Stomach smooth muscle (tissue), 2 donors: ENCODE measurements around the gene PSENEN.
"Not testable (repeated sequence)": the region's sequence is repeated elsewhere in the genome, so short reads cannot be mapped to it uniquely, and the experiment has no call there.

Experiments used
- H3K27ac ChIP-seq: one replicate; pipeline ENCODE4 v1.7.0; 2013; ENCODE audit warnings: mild to moderate bottlenecking, low read length, inconsistent platforms
- H3K27me3 ChIP-seq, 2 donors: one replicate each; pipeline ENCODE4 v1.7.0; 2013; ENCODE audit warnings: low read length in 2 of 2; ENCODE audit not compliant: insufficient read depth in 2 of 2, control insufficient read depth in 1 of 2
- H3K36me3 ChIP-seq, 2 donors: one replicate each; pipeline ENCODE4 v1.7.0; 2013; ENCODE audit warnings: low read length in 2 of 2; ENCODE audit not compliant: control insufficient read depth in 2 of 2, insufficient read depth in 2 of 2
- H3K4me1 ChIP-seq: one replicate; pipeline ENCODE4 v1.7.0; 2013; ENCODE audit warnings: low read length; ENCODE audit not compliant: control insufficient read depth, insufficient read depth
- H3K4me3 ChIP-seq, 2 donors: one replicate each; pipeline ENCODE4 v1.7.0; 2013; ENCODE audit warnings: low read length in 2 of 2
- H3K9ac ChIP-seq, 2 donors: one replicate each; pipeline ENCODE4 v1.7.0; 2013; ENCODE audit warnings: low read length in 2 of 2, mild to moderate bottlenecking in 1 of 2
- H3K9me3 ChIP-seq, 2 donors: one replicate each; pipeline ENCODE4 v1.7.0; 2013; ENCODE audit warnings: low read length in 2 of 2; ENCODE audit not compliant: control insufficient read depth in 2 of 2
- donor health status: healthy.
- donor health status: Pancreatic carcinoma.

Gene PSENEN

DNA sequence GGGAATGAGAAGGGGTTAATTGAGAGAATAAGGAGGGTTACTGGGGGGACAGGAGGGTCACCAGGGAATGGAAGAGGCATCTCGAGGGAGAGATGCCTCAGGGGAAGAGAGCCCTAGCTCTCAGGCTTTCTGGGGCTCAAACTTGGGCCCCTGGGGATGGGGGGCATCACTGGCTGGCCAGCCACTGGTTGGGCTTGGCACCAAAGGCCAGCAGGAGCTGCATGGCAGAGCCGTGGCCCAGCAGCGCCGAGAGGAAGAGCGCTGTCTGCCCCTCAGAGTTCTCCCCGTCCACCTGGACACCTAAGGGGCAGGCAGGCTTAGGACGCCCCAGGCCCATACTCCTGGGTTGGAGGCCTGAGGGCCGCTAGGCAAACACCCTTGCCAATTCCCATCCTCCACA is 47.4 kb downstream of the PSENEN start:
- H3K36me3 ChIP-seq: no peaks in the 10 kb centered on the region
- H3K9me3 ChIP-seq: no peaks in the 10 kb centered on the region
- H3K27me3 ChIP-seq: peaks cover 14 to 16% of the 10 kb centered on the region in 2 donors
- H3K27ac ChIP-seq: no peak overlapping the region
- H3K4me1 ChIP-seq: no peaks in the 10 kb centered on the region
- H3K9ac ChIP-seq: no peak overlapping the region
- H3K4me3 ChIP-seq: no peak overlapping the region

GRCh38 chr19:35793381-35794165 is 48.1 kb downstream of the PSENEN start:
- H3K27ac ChIP-seq: no peak overlapping the region
- no peak overlapping the region for H3K4me3 ChIP-seq
- H3K9me3 ChIP-seq: no peaks in the 10 kb centered on the region
- peaks cover 16 to 17% of the 10 kb centered on the region in 2 donors for H3K27me3 ChIP-seq
- no peaks in the 10 kb centered on the region for H3K36me3 ChIP-seq
- H3K4me1 ChIP-seq: no peaks in the 10 kb centered on the region
- H3K9ac ChIP-seq: no peak overlapping the region

DNA sequence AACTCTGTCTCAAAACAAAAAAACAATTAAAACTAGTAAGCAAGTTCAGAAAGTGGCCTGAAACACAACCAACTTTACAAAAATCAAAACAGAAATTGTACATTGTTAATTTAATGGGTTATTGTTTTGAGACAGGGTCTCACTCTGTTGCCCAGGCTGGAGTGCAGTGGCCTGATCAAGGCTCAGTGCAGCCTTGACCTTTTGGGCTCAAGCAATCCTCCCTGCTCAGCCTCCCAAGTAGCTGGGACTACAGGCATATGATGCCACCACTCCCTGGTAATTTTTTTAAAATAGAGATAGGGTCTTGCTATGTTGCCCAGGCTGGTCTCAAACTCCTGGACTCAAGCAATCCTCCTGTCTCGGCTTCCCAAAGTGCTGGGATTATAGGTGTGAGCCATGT is 50.1 kb downstream of the PSENEN start:
- not testable (repeated sequence) for H3K4me1 ChIP-seq, H3K4me3 ChIP-seq, H3K27ac ChIP-seq, H3K9me3 ChIP-seq, H3K9ac ChIP-seq, H3K36me3 ChIP-seq
- H3K27me3 ChIP-seq: peaks cover 18% of the 10 kb centered on the region in 2 donors
